ENCODE measurements around the gene DPP7.

The DPP7 gene

GRCh38 chr9:137075275-137075775, 39.2 kb downstream of the DPP7 start:
- Histone ChIP-seq H3K4me3 (ENCODE audit: control insufficient read depth in 1 of 7, extremely low read depth in 1 of 7, insufficient read depth in 4 of 7, low read depth in 2 of 7, low read length in 6 of 7) (no peak overlapping the region), H3K4me1 (ENCODE audit: control extremely low read depth in 1 of 4, control insufficient read depth in 4 of 4, insufficient read depth in 4 of 4, low read length in 3 of 4) (peaks cover 0 to 41% (median 28%) of the 10 kb centered on the region in 4 experiments), H3K9me3 (ENCODE audit: control extremely low read depth in 1 of 5, control insufficient read depth in 4 of 5, insufficient read depth in 2 of 5, low read depth in 1 of 5, low read length in 4 of 5) (no peaks in the 10 kb centered on the region), H3K27ac (ENCODE audit: insufficient read depth in 1 of 2, low read depth in 1 of 2, low read length in 2 of 2, poor library complexity in 1 of 2, severe bottlenecking in 2 of 2) (no peak overlapping the region), H3K36me3 (ENCODE audit: control insufficient read depth in 4 of 4, insufficient read depth in 4 of 4, low read length in 3 of 4) (peaks cover 0 to 17% (median 9%) of the 10 kb centered on the region in 4 experiments), H3K27me3 (replicated peaks in 2 of 5; ENCODE audit: control insufficient read depth in 4 of 5, insufficient read depth in 5 of 5, low read length in 4 of 5) (no peaks in the 10 kb centered on the region)
- 98% methylated on average over 9 of the region's 12 CpGs for WGBS (ENCODE audit: insufficient coverage)
- DNase-seq, result no peak
- CTCF ChIA-PET, result interaction anchor here (1.4 kb wide), 1 partner anchor 9 kb away, joined by 3 read pairs; no protein-coding TSS in a partner anchor
- POLR2A ChIA-PET, result no interaction called here

DNA sequence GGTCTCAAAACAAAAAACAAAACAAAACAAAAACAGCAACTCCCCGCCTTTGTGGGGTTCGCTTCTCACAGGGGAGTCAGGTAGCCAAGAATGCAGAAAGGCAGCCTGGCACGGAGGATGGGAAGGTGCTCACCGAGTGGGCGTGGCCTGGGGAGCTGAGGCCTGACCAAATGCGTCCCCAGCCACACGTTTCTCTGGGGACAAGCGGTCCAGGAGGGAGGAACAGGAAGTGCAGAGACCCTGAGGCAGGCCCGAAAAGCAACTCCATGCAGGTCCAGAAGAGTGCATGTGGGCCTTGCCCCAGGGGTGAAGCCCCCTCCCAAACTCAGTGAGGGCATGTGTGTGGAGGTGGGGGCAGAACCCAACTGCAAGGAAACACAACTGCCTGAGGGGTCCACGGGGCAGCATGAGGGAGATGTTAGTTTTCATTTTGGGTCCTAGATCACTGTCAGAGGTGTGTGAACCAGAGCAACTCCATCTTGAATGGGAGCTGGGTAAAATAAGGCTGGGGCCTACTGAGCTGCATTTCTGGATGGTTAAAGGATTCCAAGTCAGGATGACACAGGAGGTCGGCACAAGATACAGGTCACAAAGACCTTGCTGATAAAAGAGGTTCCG, 39.8 kb downstream of the DPP7 start:
- H3K9me3 ChIP-seq (ENCODE audit: control extremely low read depth in 1 of 5, control insufficient read depth in 4 of 5, insufficient read depth in 2 of 5, low read depth in 1 of 5, low read length in 4 of 5), result no peaks in the 10 kb centered on the region

GRCh38 chr9:137073992-137074399, 40.5 kb downstream of the DPP7 start:
- Histone ChIP-seq H3K36me3 (ENCODE audit: control insufficient read depth in 4 of 4, insufficient read depth in 4 of 4, low read length in 3 of 4) (peaks cover 0 to 4% (median 1%) of the 10 kb centered on the region in 4 experiments), H3K27ac (ENCODE audit: insufficient read depth in 1 of 2, low read depth in 1 of 2, low read length in 2 of 2, poor library complexity in 1 of 2, severe bottlenecking in 2 of 2) (no peak overlapping the region), H3K4me3 (ENCODE audit: control insufficient read depth in 1 of 7, extremely low read depth in 1 of 7, insufficient read depth in 4 of 7, low read depth in 2 of 7, low read length in 6 of 7) (no peak overlapping the region), H3K4me1 (ENCODE audit: control extremely low read depth in 1 of 4, control insufficient read depth in 4 of 4, insufficient read depth in 4 of 4, low read length in 3 of 4) (peaks cover 0 to 49% (median 40%) of the 10 kb centered on the region in 4 experiments), H3K9me3 (ENCODE audit: control extremely low read depth in 1 of 5, control insufficient read depth in 4 of 5, insufficient read depth in 2 of 5, low read depth in 1 of 5, low read length in 4 of 5) (no peaks in the 10 kb centered on the region), H3K27me3 (replicated peaks in 2 of 5; ENCODE audit: control insufficient read depth in 4 of 5, insufficient read depth in 5 of 5, low read length in 4 of 5) (no peaks in the 10 kb centered on the region)
- POLR2A ChIA-PET, result no interaction called here
- CTCF ChIA-PET, result interaction anchor here (1.4 kb wide), 1 partner anchor 10 kb away, joined by 3 read pairs; no protein-coding TSS in a partner anchor
- DNase-seq, result no peak
- 95% methylated on average over 8 of the region's 8 CpGs for WGBS (ENCODE audit: insufficient coverage)

More for the DNA sequence above, 39.8 kb downstream of the DPP7 start:
- Histone ChIP-seq H3K27me3 (replicated peaks in 2 of 5; ENCODE audit: control insufficient read depth in 4 of 5, insufficient read depth in 5 of 5, low read length in 4 of 5) (no peaks in the 10 kb centered on the region), H3K36me3 (ENCODE audit: control insufficient read depth in 4 of 4, insufficient read depth in 4 of 4, low read length in 3 of 4) (peaks cover 0 to 12% (median 6%) of the 10 kb centered on the region in 4 experiments), H3K4me1 (ENCODE audit: control extremely low read depth in 1 of 4, control insufficient read depth in 4 of 4, insufficient read depth in 4 of 4, low read length in 3 of 4) (peaks cover 0 to 41% (median 33%) of the 10 kb centered on the region in 4 experiments), H3K4me3 (ENCODE audit: control insufficient read depth in 1 of 7, extremely low read depth in 1 of 7, insufficient read depth in 4 of 7, low read depth in 2 of 7, low read length in 6 of 7) (no peak overlapping the region), H3K27ac (ENCODE audit: insufficient read depth in 1 of 2, low read depth in 1 of 2, low read length in 2 of 2, poor library complexity in 1 of 2, severe bottlenecking in 2 of 2) (no peak overlapping the region)
- DNase-seq, result no peak
- POLR2A ChIA-PET, result no interaction called here
- CTCF ChIA-PET, result interaction anchor here (0.5 to 1.4 kb wide), 2 partner anchors 9 to 160 kb away, joined by 3 read pairs; no protein-coding TSS in a partner anchor
- 93% methylated on average over 12 of the region's 12 CpGs for WGBS (ENCODE audit: insufficient coverage)

- Histone ChIP-seq H3K27me3 (replicated peaks in 2 of 5; ENCODE audit: control insufficient read depth in 4 of 5, insufficient read depth in 5 of 5, low read length in 4 of 5) (no peaks in the 10 kb centered on the region), H3K9me3 (ENCODE audit: control extremely low read depth in 1 of 5, control insufficient read depth in 4 of 5, insufficient read depth in 2 of 5, low read depth in 1 of 5, low read length in 4 of 5) (no peaks in the 10 kb centered on the region), H3K36me3 (ENCODE audit: control insufficient read depth in 4 of 4, insufficient read depth in 4 of 4, low read length in 3 of 4) (peaks cover 0 to 4% (median under 1%) of the 10 kb centered on the region in 4 experiments), H3K27ac (ENCODE audit: insufficient read depth in 1 of 2, low read depth in 1 of 2, low read length in 2 of 2, poor library complexity in 1 of 2, severe bottlenecking in 2 of 2) (peak overlapping the region in 1 of 2 experiments; percentile 74), H3K4me3 (ENCODE audit: control insufficient read depth in 1 of 7, extremely low read depth in 1 of 7, insufficient read depth in 4 of 7, low read depth in 2 of 7, low read length in 6 of 7) (peak overlapping the region in 5 of 7 experiments; percentile 52 to 76 (median 72)), H3K4me1 (ENCODE audit: control extremely low read depth in 1 of 4, control insufficient read depth in 4 of 4, insufficient read depth in 4 of 4, low read length in 3 of 4) (peaks cover 0 to 46% (median 30%) of the 10 kb centered on the region in 4 experiments)
- 90% methylated on average over 2 of the region's 2 CpGs for WGBS (ENCODE audit: insufficient coverage)
- DNase-seq, result no peak
- CTCF ChIA-PET, result interaction anchor here (0.9 to 8.9 kb wide), 10 partner anchors 10 to 123 kb away, joined by 3 to 76 read pairs (median 10); partner anchors contain the start of genes MAN1B1 and NPDC1
- POLR2A ChIA-PET, result no interaction called here
Measured at GRCh38 chr9:137071282-137071681, 43.3 kb downstream of the DPP7 start.

- ChIA-PET POLR2A (interaction anchor here (1.0 kb wide), 1 partner anchor 26 kb away, joined by 4 read pairs; no protein-coding TSS in a partner anchor), CTCF (interaction anchor here (0.9 to 8.9 kb wide), 10 partner anchors 11 to 123 kb away, joined by 3 to 76 read pairs (median 10); partner anchors contain the start of genes MAN1B1 and NPDC1)
- H3K9me3 ChIP-seq (ENCODE audit: control extremely low read depth in 1 of 5, control insufficient read depth in 4 of 5, insufficient read depth in 2 of 5, low read depth in 1 of 5, low read length in 4 of 5), result no peaks in the 10 kb centered on the region
- H3K4me1 ChIP-seq (ENCODE audit: control extremely low read depth in 1 of 4, control insufficient read depth in 4 of 4, insufficient read depth in 4 of 4, low read length in 3 of 4), result peaks cover 0 to 46% (median 30%) of the 10 kb centered on the region in 4 experiments
- peak overlapping the region in 1 of 2 experiments; percentile 74 for H3K27ac ChIP-seq (ENCODE audit: insufficient read depth in 1 of 2, low read depth in 1 of 2, low read length in 2 of 2, poor library complexity in 1 of 2, severe bottlenecking in 2 of 2)
- peaks cover 0 to 8% (median under 1%) of the 10 kb centered on the region in 4 experiments for H3K36me3 ChIP-seq (ENCODE audit: control insufficient read depth in 4 of 4, insufficient read depth in 4 of 4, low read length in 3 of 4)
- DNase-seq, result no peak
- H3K4me3 ChIP-seq (ENCODE audit: control insufficient read depth in 1 of 7, extremely low read depth in 1 of 7, insufficient read depth in 4 of 7, low read depth in 2 of 7, low read length in 6 of 7), result peak overlapping the region in 6 of 7 experiments; percentile 42 to 76 (median 70)
- H3K27me3 ChIP-seq (replicated peaks in 2 of 5; ENCODE audit: control insufficient read depth in 4 of 5, insufficient read depth in 5 of 5, low read length in 4 of 5), result no peaks in the 10 kb centered on the region
- WGBS (ENCODE audit: insufficient coverage), result 18% methylated on average over 6 of the region's 6 CpGs
Measured at GRCh38 chr9:137070906-137071275, 43.6 kb downstream of the DPP7 start.

- peak; percentile 89 to 94 (median 93) for DNase-seq
- H3K36me3 ChIP-seq (ENCODE audit: control insufficient read depth in 4 of 4, insufficient read depth in 4 of 4, low read length in 3 of 4), result peaks cover 0 to 13% (median 1%) of the 10 kb centered on the region in 4 experiments
- peak within 1 kb of the TSS; percentile 15 to 76 (median 69) for H3K4me3 ChIP-seq (ENCODE audit: control insufficient read depth in 1 of 7, extremely low read depth in 1 of 7, insufficient read depth in 4 of 7, low read depth in 2 of 7, low read length in 6 of 7)
- H3K4me1 ChIP-seq (ENCODE audit: control extremely low read depth in 1 of 4, control insufficient read depth in 4 of 4, insufficient read depth in 4 of 4, low read length in 3 of 4), result peaks cover 0 to 46% (median 30%) of the 10 kb centered on the region in 4 experiments
- H3K9me3 ChIP-seq (ENCODE audit: control extremely low read depth in 1 of 5, control insufficient read depth in 4 of 5, insufficient read depth in 2 of 5, low read depth in 1 of 5, low read length in 4 of 5), result no peaks in the 10 kb centered on the region
- POLR2A ChIA-PET, result interaction anchor here (0.6 to 1.0 kb wide), 2 partner anchors 26 to 88 kb away, joined by 3 to 4 read pairs; no protein-coding TSS in a partner anchor
- 0% methylated on average over 45 of the region's 74 CpGs for WGBS (ENCODE audit: insufficient coverage)
- peak within 1 kb of the TSS in 1 of 2 experiments; percentile 74 for H3K27ac ChIP-seq (ENCODE audit: insufficient read depth in 1 of 2, low read depth in 1 of 2, low read length in 2 of 2, poor library complexity in 1 of 2, severe bottlenecking in 2 of 2)
- H3K27me3 ChIP-seq (replicated peaks in 2 of 5; ENCODE audit: control insufficient read depth in 4 of 5, insufficient read depth in 5 of 5, low read length in 4 of 5), result no peaks in the 10 kb centered on the region
- CTCF ChIA-PET, result interaction anchor here (0.9 to 8.9 kb wide), 11 partner anchors 11 to 122 kb away, joined by 3 to 76 read pairs (median 10); partner anchors contain the start of genes MAN1B1 and NPDC1
Measured at GRCh38 chr9:137070201-137070905, 44.2 kb downstream of the DPP7 start, which contains the start of gene SAPCD2. Gene SAPCD2 (minus strand): TSS chr9:137070557. CDS start chr9:137070460, 97 bp downstream.

All from common myeloid progenitor, CD34-positive (primary cell).